ENCODE measurements around the gene PODXL.
"Not testable (repeated sequence)": the region's sequence is repeated elsewhere in the genome, so short reads cannot be mapped to it uniquely, and the experiment has no call there.

PODXL gene

DNA sequence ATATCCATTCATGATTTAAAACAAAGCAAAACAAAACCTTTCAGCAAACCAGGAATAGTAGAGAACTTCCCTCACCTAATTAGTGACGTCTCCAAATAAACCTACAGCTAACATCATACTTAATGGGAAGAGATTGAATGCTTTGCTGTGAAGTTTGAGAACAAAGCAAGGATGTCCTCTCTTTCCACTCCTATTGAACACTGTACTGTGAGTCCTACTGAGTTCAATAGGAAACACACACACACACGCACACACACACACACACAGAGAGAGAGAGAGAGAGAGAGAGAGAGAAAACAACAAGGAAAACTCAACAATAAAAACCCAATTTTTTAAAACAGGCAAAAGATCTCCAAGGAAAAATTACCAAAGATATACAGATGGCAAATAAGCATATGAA is 32.3 kb downstream of the PODXL start:
- Histone ChIP-seq H3K27me3 (no peaks in the 10 kb centered on the region), H3K27ac (no peak overlapping the region), H3K4me1 (peaks cover 0 to 16% (median 2%) of the 10 kb centered on the region in 4 donors), H3K36me3 (no peaks in the 10 kb centered on the region), H3K9me3 (no peaks in the 10 kb centered on the region), H3K4me3 (no peak overlapping the region)
- intact Hi-C loops (cut with DNase I; ENCODE audit: low total_unique reads): no loop called here
- DNase-seq: no peak
- no peak for TF ChIP-seq CTCF (IDR thresholded peaks at IDR 0.05)

- Histone ChIP-seq H3K27me3 (no peaks in the 10 kb centered on the region), H3K4me3 (no peak overlapping the region), H3K27ac (peak overlapping the region; percentile 2 to 22), H3K4me1 (peaks cover 0 to 20% (median 2%) of the 10 kb centered on the region in 4 donors), H3K36me3 (no peaks in the 10 kb centered on the region), H3K9me3 (no peaks in the 10 kb centered on the region)
- DNase-seq: peak in 1 of 2 donors; percentile 17
- TF ChIP-seq CTCF (IDR thresholded peaks at IDR 0.05): no peak
- intact Hi-C loops (cut with DNase I; ENCODE audit: low total_unique reads): no loop called here
Observed at GRCh38 chr7:131522325-131522930, 34.0 kb downstream of the PODXL start.

- intact Hi-C loops (cut with DNase I; ENCODE audit: low total_unique reads): no loop called here
- Histone ChIP-seq H3K27me3 (no peaks in the 10 kb centered on the region), H3K4me1 (peaks cover 0 to 20% (median 2%) of the 10 kb centered on the region in 4 donors), H3K27ac (peak overlapping the region; percentile 2 to 22), H3K4me3 (no peak overlapping the region), H3K9me3 (no peaks in the 10 kb centered on the region), H3K36me3 (no peaks in the 10 kb centered on the region)
- TF ChIP-seq CTCF (IDR thresholded peaks at IDR 0.05): no peak
- DNase-seq: peak in 1 of 2 donors; percentile 65
Observed at GRCh38 chr7:131521651-131522163, 34.7 kb downstream of the PODXL start.

DNA sequence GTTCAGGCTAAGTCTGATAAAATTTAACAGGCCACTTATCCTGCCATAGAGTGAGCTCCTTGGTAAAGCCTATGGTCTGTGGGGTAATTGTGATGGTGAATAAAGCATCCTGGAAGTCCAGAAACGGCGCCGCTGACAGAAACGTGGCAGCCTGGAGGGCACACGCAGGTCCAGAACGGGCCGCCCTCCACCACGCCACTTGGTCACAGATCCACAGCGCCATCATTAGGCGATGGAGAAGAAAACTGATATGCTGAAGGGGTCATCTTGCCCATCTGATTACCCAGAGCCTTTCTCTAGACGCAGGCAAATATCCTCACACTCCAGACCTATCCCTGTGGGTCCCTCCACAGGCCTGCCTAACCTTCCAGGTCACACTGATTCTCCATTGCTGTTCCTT is 37.8 kb downstream of the PODXL start:
- Histone ChIP-seq H3K9me3 (no peaks in the 10 kb centered on the region), H3K27me3 (no peaks in the 10 kb centered on the region), H3K27ac (peak overlapping the region in 1 of 2 donors; percentile 11), H3K36me3 (no peaks in the 10 kb centered on the region), H3K4me3 (no peak overlapping the region), H3K4me1 (peaks cover 0 to 36% (median 5%) of the 10 kb centered on the region in 4 donors)
- intact Hi-C loops (cut with DNase I; ENCODE audit: low total_unique reads): no loop called here
- no peak for TF ChIP-seq CTCF (IDR thresholded peaks at IDR 0.05)
- peak in 1 of 2 donors; percentile 24 for DNase-seq

DNA sequence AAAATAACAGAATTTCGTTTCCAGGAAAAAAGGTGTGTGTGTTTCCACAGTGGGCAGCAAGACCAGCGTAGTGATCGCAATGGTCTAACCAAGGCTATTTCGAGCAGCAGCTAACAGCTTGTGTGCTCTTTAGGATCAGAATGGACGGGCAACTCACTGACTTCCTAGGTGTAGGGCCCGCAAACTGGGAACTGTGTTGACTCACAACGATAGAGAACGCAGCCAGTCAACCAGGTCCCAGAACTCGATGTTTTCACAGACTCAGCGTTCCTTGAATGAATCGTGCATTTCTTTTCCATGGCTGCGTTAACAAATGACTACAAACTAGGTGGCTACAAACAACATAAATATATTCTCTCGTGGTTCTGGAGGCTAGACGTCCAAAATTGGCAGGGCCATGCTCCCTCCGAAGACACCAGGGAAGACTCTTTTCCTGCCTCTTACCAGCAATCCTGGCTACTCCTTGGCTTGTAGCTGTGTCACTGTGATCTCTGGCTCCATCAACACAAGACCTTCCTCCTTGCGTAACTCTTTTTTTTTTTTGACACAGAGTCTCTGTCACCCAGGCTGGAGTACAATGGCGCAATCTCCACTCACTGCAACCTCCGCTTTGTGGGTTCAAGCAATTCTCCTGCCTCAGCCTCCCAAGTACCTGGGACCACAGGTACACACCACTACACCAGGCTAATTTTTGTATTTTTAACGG is 39.1 kb downstream of the PODXL start:
- Histone ChIP-seq H3K9me3 (no peaks in the 10 kb centered on the region), H3K36me3 (no peaks in the 10 kb centered on the region), H3K4me1 (peaks cover 0 to 38% (median 9%) of the 10 kb centered on the region in 4 donors), H3K27ac (no peak overlapping the region), H3K27me3 (no peaks in the 10 kb centered on the region), H3K4me3 (no peak overlapping the region)
- TF ChIP-seq CTCF (IDR thresholded peaks at IDR 0.05): no peak
- DNase-seq: peak; percentile 10 to 33
- intact Hi-C loops (cut with DNase I; ENCODE audit: low total_unique reads): no loop called here

DNA sequence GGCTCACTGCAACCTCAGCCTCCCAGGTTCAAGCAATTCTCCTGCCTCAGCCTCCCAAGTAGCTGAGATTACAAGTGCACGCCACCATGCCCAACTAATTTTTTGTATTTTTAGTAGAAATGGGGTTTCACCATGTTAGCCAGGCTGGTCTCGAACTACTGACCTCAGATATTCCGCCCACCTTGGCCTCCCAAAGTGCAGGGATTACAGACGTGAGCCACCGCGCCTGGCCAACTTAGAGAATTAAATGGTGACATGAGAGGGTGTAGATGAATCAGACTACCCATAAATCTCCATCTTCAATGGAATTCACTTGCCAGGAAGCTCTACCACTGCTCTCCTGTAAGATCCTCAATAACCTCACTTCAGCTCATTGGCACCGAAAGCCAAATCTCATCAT is 41.0 kb downstream of the PODXL start:
- intact Hi-C loops (cut with DNase I; ENCODE audit: low total_unique reads); H3K4me3 ChIP-seq; H3K36me3 ChIP-seq; H3K9me3 ChIP-seq; H3K27me3 ChIP-seq; H3K27ac ChIP-seq: not testable (repeated sequence)
- peaks cover 0 to 42% (median 11%) of the 10 kb centered on the region in 4 donors for H3K4me1 ChIP-seq
- peak; percentile 7 to 48 for DNase-seq

All from tibial artery (tissue), 4 donors.